GM21528 (cell line): ENCODE measurements around the gene LRMDA.
A peak's percentile ranks its signal among the peaks of the same experiment; 100 is the strongest.

Experiments
- ATAC-seq: cut with Tn5 transposase; IDR thresholded peaks from one replicate; pipeline ENCODE4 v1.9.1; 2021; ENCODE audit warnings: mild to moderate bottlenecking, moderate library complexity; ENCODE audit not compliant: unreplicated experiment, low FRiP score

The LRMDA gene

GRCh38 chr10:76026905-76027304 lies 595.5 kb downstream of the LRMDA start:
- no peak for ATAC-seq

DNA sequence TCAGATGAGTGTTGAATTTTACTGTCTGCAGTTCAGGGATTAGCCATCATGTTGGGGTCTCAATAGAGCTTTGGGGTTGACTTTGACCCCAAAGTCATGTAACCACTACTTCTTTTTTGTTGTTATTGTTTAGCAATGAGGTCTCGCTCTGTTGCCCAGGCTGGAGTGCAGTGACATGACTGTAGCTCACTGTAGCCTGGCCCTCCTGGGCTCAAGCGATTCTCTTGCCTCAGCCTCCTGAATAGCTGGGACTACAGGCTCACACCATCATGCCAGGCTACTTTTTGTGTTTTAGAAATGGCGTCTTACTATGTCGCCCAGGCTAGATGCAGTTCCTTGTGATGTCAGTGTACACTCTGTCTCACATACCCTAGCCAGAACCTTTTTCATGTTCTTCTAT lies 598.4 kb downstream of the LRMDA start:
- ATAC-seq = no peak

DNA sequence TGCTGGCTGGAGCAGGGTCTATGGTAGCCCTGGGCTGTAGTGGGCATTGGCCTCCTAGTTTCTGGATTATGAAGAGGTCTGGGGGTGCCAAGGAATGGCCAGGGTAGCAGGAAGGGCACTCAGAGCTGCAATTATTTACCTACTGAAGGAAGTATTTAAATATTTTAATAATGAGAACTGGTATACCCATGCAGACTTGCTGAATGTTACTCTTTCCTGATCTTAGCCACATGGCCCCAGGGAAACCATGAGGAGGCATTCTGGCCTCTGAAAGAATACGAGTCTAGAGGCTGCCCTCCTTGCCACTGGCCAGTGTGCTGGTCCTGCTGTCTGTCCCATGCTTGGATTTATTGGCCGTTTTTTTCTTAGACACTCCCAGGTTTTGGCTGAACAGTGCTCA lies 599.7 kb downstream of the LRMDA start:
- no peak for ATAC-seq

GRCh38 chr10:76031769-76032699 lies 600.6 kb downstream of the LRMDA start:
- ATAC-seq = no peak

DNA sequence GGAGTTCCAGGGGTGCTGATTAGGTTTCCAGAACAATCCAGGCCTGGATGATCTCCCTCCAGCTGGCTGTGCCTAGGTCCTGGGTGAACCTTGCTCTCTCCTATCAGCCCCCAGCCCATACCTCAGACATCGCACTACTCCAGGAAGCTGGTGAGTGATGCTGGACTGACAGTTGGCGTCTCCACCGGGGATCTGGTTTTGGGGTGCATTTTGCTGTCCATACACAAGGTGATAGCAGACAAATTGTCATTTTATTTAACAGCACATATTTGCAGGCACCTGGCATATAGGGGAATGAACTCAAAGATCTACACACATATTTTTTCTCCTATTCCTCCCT lies 601.2 kb downstream of the LRMDA start:
- ATAC-seq = no peak

DNA sequence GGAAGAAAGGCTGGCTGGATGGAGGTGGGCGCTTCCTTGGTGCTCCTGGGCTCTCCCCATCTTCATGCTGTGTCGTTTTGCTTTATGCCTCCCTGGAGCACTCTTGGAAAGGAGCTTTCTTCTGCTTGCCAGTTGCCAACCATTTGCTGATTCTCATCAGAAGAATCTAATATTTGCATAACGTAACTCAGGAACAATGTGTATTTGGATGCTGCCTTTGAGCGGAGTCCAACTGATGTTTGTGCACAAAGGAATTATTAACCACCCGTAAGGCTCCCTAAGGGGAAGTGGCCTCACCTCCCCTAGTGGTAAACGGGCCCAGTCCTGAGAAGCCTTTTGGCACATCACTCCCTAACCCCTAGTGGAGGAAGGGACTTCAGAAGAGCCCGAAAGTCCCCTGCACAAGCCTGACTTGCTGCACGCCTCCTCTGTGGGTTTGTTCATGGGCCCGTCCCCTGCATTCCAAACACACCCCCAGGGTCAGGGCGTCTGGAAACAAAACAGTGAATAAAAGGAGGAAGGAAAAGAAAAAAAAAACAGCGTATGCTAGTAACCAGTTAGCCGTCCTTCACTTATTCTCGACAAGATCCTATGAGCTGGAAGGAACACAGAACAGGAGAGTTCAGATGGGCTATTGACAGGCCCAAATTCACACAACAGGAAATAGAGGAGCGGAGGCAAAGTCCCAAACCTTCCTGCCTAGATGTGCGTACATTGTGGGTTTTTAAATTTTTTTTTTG lies 602.2 kb downstream of the LRMDA start:
- ATAC-seq = no peak

- no peak for ATAC-seq
Measured at GRCh38 chr10:76034353-76035205, 603.2 kb downstream of the LRMDA start.

- ATAC-seq = no peak
Measured at GRCh38 chr10:76035206-76036110, 604.0 kb downstream of the LRMDA start.

- ATAC-seq = peak; percentile 86
Measured at GRCh38 chr10:76036111-76036940, 604.9 kb downstream of the LRMDA start.

- no peak for ATAC-seq
Measured at GRCh38 chr10:76036962-76037361, 605.5 kb downstream of the LRMDA start.

DNA sequence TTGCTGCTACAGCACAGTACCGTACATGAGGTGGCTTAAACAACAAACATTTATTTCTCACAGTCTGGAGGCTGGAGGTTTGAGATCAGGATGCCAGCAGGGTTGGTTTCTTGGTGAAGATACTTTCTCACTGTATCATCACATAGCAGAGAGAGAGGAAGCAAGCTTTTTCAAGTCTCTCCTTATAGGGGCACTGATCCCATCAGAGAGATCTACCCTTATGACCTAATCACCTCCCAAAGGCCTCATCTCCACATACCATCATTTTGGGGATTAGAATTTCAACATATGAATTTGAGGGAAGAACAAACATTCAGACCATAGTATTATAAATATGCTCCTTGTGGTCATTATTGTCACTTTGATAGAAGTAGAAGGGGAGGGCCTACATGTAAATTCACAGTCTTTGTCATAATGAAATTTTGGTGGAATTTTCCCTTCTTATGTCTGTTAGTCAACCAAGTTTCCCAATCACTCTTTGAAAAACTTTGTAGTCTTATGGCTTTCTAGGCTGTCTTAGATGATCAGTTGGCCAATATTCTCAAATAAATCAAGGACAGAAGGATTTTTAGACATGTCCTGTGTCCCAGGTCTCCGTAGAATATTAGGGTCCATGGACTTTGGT lies 606.2 kb downstream of the LRMDA start:
- no peak for ATAC-seq

DNA sequence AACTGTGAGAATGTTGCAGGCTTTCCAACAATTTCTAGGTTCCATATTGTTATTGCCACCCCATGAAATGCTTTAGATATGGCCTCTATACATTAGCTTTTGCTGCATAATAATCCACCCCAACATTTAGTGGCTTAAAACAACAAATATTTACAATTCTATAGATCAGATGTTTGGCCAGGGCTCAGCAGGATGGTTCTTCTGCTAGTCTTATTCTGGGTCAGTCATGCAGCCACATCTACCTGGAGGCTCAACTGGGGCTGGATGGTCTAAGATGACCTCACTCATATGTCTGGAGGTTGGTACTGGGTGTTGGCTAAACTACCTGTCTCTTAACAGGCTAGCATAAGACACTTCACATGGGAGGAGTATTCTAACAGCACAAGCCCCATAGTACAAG lies 607.3 kb downstream of the LRMDA start:
- ATAC-seq = no peak

- ATAC-seq = no peak
Measured at GRCh38 chr10:76040107-76040829, 608.8 kb downstream of the LRMDA start.

DNA sequence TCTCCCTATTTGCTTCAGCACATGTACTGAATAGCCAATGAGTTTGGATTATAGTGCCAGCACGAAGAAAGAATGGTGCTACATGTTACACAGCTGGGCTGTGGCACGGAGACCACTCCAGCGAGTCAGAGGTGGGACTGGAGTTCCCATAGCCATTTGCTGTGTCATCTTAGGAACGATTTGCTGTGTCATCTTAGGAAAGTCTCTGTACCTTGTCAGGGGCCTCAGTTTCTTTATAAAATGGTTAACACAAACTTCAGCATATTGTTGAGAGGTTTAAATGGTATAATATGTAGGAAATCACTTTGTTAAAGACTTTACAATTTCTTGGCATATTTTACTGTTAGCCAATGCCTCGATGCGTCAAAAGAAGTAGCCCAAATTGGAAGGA lies 609.4 kb downstream of the LRMDA start:
- ATAC-seq = no peak

GRCh38 chr10:76041551-76041950 lies 610.1 kb downstream of the LRMDA start:
- ATAC-seq = no peak

DNA sequence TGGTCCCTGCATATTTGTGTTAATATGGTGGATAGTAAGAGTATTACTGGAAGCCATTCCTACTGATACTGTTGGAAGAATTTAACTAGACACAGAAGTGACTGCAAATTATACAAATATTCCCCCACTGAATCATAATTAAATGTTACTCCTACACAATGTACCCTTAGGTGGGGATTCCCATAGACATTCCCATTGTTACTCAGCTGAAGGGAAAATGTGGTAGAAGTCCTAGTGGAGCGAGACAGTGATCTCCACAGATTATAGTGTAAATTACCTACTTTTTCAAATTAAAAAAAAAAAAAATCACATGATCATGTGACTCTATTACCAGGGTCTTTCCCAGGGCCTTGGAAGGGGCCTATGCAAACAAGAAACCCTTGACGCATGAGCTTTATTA lies 611.8 kb downstream of the LRMDA start:
- no peak for ATAC-seq

GRCh38 chr10:76044751-76045150 lies 613.3 kb downstream of the LRMDA start:
- no peak for ATAC-seq

- ATAC-seq = no peak
Measured at GRCh38 chr10:76045174-76045573, 613.8 kb downstream of the LRMDA start.
